Measurements from ENCODE around the gene TPH2.

GRCh38 chr12:71950404-71950803, 11.8 kb downstream of the TPH2 start:
- TF ChIP-seq ZNF274 (IDR thresholded peaks at IDR 0.05; ENCODE audit: low read depth, low read length), result no peak
- no peak for TF ChIP-seq YY1 (IDR thresholded peaks at IDR 0.05; ENCODE audit: insufficient read depth, insufficient read length)
- no peak for TF ChIP-seq SUZ12 (IDR thresholded peaks at IDR 0.05; ENCODE audit: extremely low read depth, insufficient read depth, insufficient read length)
